Astrocyte of the spinal cord (primary cell): Measurements from ENCODE around the gene SLC35F6.

ENCODE experiments used
- DNase-seq: peaks from one replicate; pipeline ENCODE4 v3.0.0; 2011; ENCODE audit warnings: low read depth, low spot score
- H3K4me3 ChIP-seq: 2 replicates; pipeline ENCODE4 v1.5.1; 2011; ENCODE audit warnings: low read depth, mild to moderate bottlenecking, low read length, moderate library complexity
- CTCF ChIP-seq: IDR thresholded peaks from 2 replicates; pipeline ENCODE4 v1.5.1; 2012; ENCODE audit warnings: low read depth, mild to moderate bottlenecking, low read length, inconsistent platforms
- in situ Hi-C: cut with HindIII; loops from 2 replicates; pipeline ENCODE4 v1.10.0; 2017; ENCODE audit warnings: low sequenced_read_pairs

Gene SLC35F6

GRCh38 chr2:26738481-26738880 is 25.6 kb upstream of the SLC35F6 start:
- no peak overlapping the region for H3K4me3 ChIP-seq
- in situ Hi-C loops = no loop called here
- no peak for DNase-seq
- TF ChIP-seq CTCF = no peak

- in situ Hi-C loops = no loop called here
- no peak for DNase-seq
- H3K4me3 ChIP-seq = no peak overlapping the region
- no peak for TF ChIP-seq CTCF
Observed at GRCh38 chr2:26739514-26739913, 24.6 kb upstream of the SLC35F6 start.

GRCh38 chr2:26740346-26740745 is 23.7 kb upstream of the SLC35F6 start:
- in situ Hi-C loops = no loop called here
- H3K4me3 ChIP-seq = no peak overlapping the region
- no peak for TF ChIP-seq CTCF
- DNase-seq = no peak

- no peak overlapping the region for H3K4me3 ChIP-seq
- in situ Hi-C loops = no loop called here
- DNase-seq = no peak
- no peak for TF ChIP-seq CTCF
Observed at GRCh38 chr2:26740890-26741302, 23.2 kb upstream of the SLC35F6 start.

- no peak for TF ChIP-seq CTCF
- no peak overlapping the region for H3K4me3 ChIP-seq
- in situ Hi-C loops = no loop called here
- no peak for DNase-seq
Observed at GRCh38 chr2:26742048-26742770, 21.9 kb upstream of the SLC35F6 start.

- TF ChIP-seq CTCF = no peak
- H3K4me3 ChIP-seq = no peak overlapping the region
- in situ Hi-C loops = no loop called here
- DNase-seq = no peak
Observed at GRCh38 chr2:26743852-26744251, 20.2 kb upstream of the SLC35F6 start.
